Lower leg skin (tissue), 3 donors: ENCODE measurements around the gene NUDT17.

Experiments
- POLR2A ChIP-seq, 2 donors: fragments of 450-650 bp; IDR thresholded peaks; one replicate each; pipeline ENCODE4 v1.6.1; 2016 to 2017; ENCODE audit warnings: antibody characterized with exemption in 2 of 2, mild to moderate bottlenecking in 1 of 2, moderate library complexity in 1 of 2
- TF ChIP-seq, protein P1 (sequence below), 3 donors: fragments of 450-650 bp; IDR thresholded peaks; one replicate each; pipeline ENCODE4 v1.5.1; 2016; ENCODE audit warnings: antibody characterized with exemption in 3 of 3, mild to moderate bottlenecking in 3 of 3, moderate library complexity in 2 of 3

DNA sequence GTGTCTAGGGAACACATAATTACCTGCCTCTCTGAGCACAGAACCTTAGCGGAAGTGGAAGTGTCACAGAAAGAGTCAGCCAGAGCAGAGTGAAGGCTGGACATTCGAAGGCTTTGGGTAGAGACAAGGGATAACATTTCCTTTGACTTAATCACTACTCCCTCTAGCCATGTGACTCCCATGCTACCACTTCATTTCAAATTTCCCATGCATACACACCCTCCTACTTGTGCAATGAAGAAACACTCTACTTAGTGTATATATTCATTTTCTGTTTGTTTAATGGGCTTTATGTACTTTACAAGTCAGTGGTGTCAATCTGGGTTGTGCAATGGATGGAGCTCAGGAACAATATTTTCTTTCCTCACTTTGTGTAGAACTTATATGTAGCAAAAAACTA lies 33.3 kb downstream of the NUDT17 start:
- TF ChIP-seq, protein P1, sequence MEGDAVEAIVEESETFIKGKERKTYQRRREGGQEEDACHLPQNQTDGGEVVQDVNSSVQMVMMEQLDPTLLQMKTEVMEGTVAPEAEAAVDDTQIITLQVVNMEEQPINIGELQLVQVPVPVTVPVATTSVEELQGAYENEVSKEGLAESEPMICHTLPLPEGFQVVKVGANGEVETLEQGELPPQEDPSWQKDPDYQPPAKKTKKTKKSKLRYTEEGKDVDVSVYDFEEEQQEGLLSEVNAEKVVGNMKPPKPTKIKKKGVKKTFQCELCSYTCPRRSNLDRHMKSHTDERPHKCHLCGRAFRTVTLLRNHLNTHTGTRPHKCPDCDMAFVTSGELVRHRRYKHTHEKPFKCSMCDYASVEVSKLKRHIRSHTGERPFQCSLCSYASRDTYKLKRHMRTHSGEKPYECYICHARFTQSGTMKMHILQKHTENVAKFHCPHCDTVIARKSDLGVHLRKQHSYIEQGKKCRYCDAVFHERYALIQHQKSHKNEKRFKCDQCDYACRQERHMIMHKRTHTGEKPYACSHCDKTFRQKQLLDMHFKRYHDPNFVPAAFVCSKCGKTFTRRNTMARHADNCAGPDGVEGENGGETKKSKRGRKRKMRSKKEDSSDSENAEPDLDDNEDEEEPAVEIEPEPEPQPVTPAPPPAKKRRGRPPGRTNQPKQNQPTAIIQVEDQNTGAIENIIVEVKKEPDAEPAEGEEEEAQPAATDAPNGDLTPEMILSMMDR (IDR thresholded peaks at IDR 0.05) = no peak
- no peak for TF ChIP-seq POLR2A (IDR thresholded peaks at IDR 0.05)
